ENCODE data around the gene ZNF134. TPM values are rescaled to one million over a fixed set of nuclear protein-coding genes. Genes with fewer than 3 reads are reported as not detected.

Gene ZNF134
- total RNA-seq, 2 experiments from 2014 or later: 24.6 to 25.7 TPM

GRCh38 chr19:57668635-57669034 is 54.6 kb downstream of the ZNF134 start, which contains the start of gene ZSCAN4:
TSS of gene ZSCAN4 (plus strand) at chr19:57668935. CDS start at chr19:57676146, 7,211 bp downstream.
- Mint-ChIP-seq H3K4me1 (ENCODE audit: low read depth) (peaks cover 6% of the 10 kb centered on the region), H3K27me3 (peaks cover 54% of the 10 kb centered on the region), H3K36me3 (ENCODE audit: low read depth) (no peaks in the 10 kb centered on the region), H3K4me3 (no peak within 1 kb of the TSS), H3K9me3 (peaks cover 6% of the 10 kb centered on the region), H3K27ac (no peak within 1 kb of the TSS)
- DNase-seq (no peak), ATAC-seq (ENCODE audit: poor library complexity) (no peak)
- no peak within 1 kb of the TSS for H3K27ac ChIP-seq (ENCODE audit: low read depth in 1 of 2, low read length in 2 of 2)
- peaks cover 0 to 43% of the 10 kb centered on the region in 2 experiments for H3K9me3 ChIP-seq (ENCODE audit: control insufficient read depth in 1 of 2, insufficient read depth in 1 of 2, low read length in 2 of 2)
- H3K36me3 ChIP-seq (ENCODE audit: insufficient read depth, low read length): no peaks in the 10 kb centered on the region
- H3K27me3 ChIP-seq (ENCODE audit: control insufficient read depth in 1 of 2, insufficient read depth in 2 of 2, low read length in 2 of 2): peaks cover 31 to 39% of the 10 kb centered on the region in 2 experiments
- ChIA-PET POLR2A (no interaction called here), CTCF (no interaction called here)
- H3K4me1 ChIP-seq (ENCODE audit: insufficient read depth, low read length): peaks cover 5% of the 10 kb centered on the region
- no peak within 1 kb of the TSS for H3K4me3 ChIP-seq (ENCODE audit: low read length)
- intact Hi-C loops (cut with DNase I, micrococcal nuclease): no loop called here
- TF ChIP-seq CTCF (IDR thresholded peaks at IDR 0.05): no peak

- POLR2A ChIA-PET: no interaction called here
- intact Hi-C loops (cut with DNase I, micrococcal nuclease): no loop called here
- no peak overlapping the region for H3K4me3 Mint-ChIP-seq
- no peak for ATAC-seq (ENCODE audit: poor library complexity)
- peaks cover 9% of the 10 kb centered on the region for H3K9me3 Mint-ChIP-seq
- Histone ChIP-seq H3K36me3 (ENCODE audit: insufficient read depth, low read length) (no peaks in the 10 kb centered on the region), H3K4me1 (ENCODE audit: insufficient read depth, low read length) (no peaks in the 10 kb centered on the region), H3K27ac (ENCODE audit: low read depth in 1 of 2, low read length in 2 of 2) (no peak overlapping the region), H3K27me3 (ENCODE audit: control insufficient read depth in 1 of 2, insufficient read depth in 2 of 2, low read length in 2 of 2) (peaks cover 14 to 17% of the 10 kb centered on the region in 2 experiments), H3K9me3 (ENCODE audit: control insufficient read depth in 1 of 2, insufficient read depth in 1 of 2, low read length in 2 of 2) (peaks cover 0 to 31% of the 10 kb centered on the region in 2 experiments), H3K4me3 (ENCODE audit: low read length) (no peak overlapping the region)
- TF ChIP-seq CTCF (IDR thresholded peaks at IDR 0.05): no peak
- no peak overlapping the region for H3K27ac Mint-ChIP-seq
- H3K36me3 Mint-ChIP-seq (ENCODE audit: low read depth): no peaks in the 10 kb centered on the region
- DNase-seq: no peak
- H3K4me1 Mint-ChIP-seq (ENCODE audit: low read depth): no peaks in the 10 kb centered on the region
- H3K27me3 Mint-ChIP-seq: peaks cover 31% of the 10 kb centered on the region
- CTCF ChIA-PET: interaction anchor here (0.7 kb wide), 1 partner anchor 498 kb away, joined by 3 read pairs; no protein-coding TSS in a partner anchor
These were observed 57.3 kb downstream of the ZNF134 start for GRCh38 chr19:57671124-57671895.

- Histone ChIP-seq H3K4me3 (ENCODE audit: low read length) (no peak overlapping the region), H3K27ac (ENCODE audit: low read depth in 1 of 2, low read length in 2 of 2) (no peak overlapping the region), H3K36me3 (ENCODE audit: insufficient read depth, low read length) (no peaks in the 10 kb centered on the region), H3K9me3 (ENCODE audit: control insufficient read depth in 1 of 2, insufficient read depth in 1 of 2, low read length in 2 of 2) (peaks cover 0 to 31% of the 10 kb centered on the region in 2 experiments), H3K27me3 (ENCODE audit: control insufficient read depth in 1 of 2, insufficient read depth in 2 of 2, low read length in 2 of 2) (peaks cover 7 to 17% of the 10 kb centered on the region in 2 experiments), H3K4me1 (ENCODE audit: insufficient read depth, low read length) (no peaks in the 10 kb centered on the region)
- POLR2A ChIA-PET: interaction anchor here (0.6 kb wide), 1 partner anchor 74 kb away, joined by 3 read pairs; the partner anchor contains the start of gene ZNF776
- H3K27ac Mint-ChIP-seq: no peak overlapping the region
- CTCF ChIA-PET: no interaction called here
- ATAC-seq (ENCODE audit: poor library complexity): no peak
- intact Hi-C loops (cut with DNase I, micrococcal nuclease): no loop called here
- peaks cover 10% of the 10 kb centered on the region for H3K9me3 Mint-ChIP-seq
- no peaks in the 10 kb centered on the region for H3K36me3 Mint-ChIP-seq (ENCODE audit: low read depth)
- H3K4me3 Mint-ChIP-seq: no peak overlapping the region
- TF ChIP-seq CTCF (IDR thresholded peaks at IDR 0.05): no peak
- H3K4me1 Mint-ChIP-seq (ENCODE audit: low read depth): no peaks in the 10 kb centered on the region
- no peak for DNase-seq
- peaks cover 29% of the 10 kb centered on the region for H3K27me3 Mint-ChIP-seq
These were observed 58.4 kb downstream of the ZNF134 start for GRCh38 chr19:57672466-57672865.

Other genes starting within 250 kb of the ZNF134 start
- 10 to 100 TPM; 68.3 to 70.4 TPM for gene ZNF548, start 224.4 kb upstream of the ZNF134 start, total RNA-seq
- gene ZNF17, start 203.1 kb upstream of the ZNF134 start, total RNA-seq: 1 to 10 TPM; 9.3 to 10.0 TPM
- 1 to 10 TPM; 5.7 to 6.2 TPM for gene ZNF749, start 178.9 kb upstream of the ZNF134 start, total RNA-seq
- gene VN1R1, start 157.1 kb upstream of the ZNF134 start, total RNA-seq: under 1 TPM; 0.11 to 0.16 TPM
- 1 to 10 TPM; 2.5 to 3.2 TPM for gene ZNF772, start 136.7 kb upstream of the ZNF134 start, total RNA-seq
- 1 to 10 TPM; 8.3 to 9.2 TPM for gene ZNF419, start 126.5 kb upstream of the ZNF134 start, total RNA-seq
- gene ZNF773, start 114.3 kb upstream of the ZNF134 start, total RNA-seq: 10 to 100 TPM; 20.3 to 22.3 TPM
- 10 to 100 TPM; 10.1 to 11.1 TPM for gene ZNF549, start 86.9 kb upstream of the ZNF134 start, total RNA-seq
- gene ZNF550, start 54.4 kb upstream of the ZNF134 start, total RNA-seq: 10 to 100 TPM; 15.7 to 20.0 TPM
- 1 to 10 TPM; 5.2 to 5.7 TPM for gene ZNF416, start 35.3 kb upstream of the ZNF134 start, total RNA-seq
- gene ZIK1, start 30.1 kb upstream of the ZNF134 start, total RNA-seq: 1 to 10 TPM; 6.9 to 7.1 TPM
- gene ZNF530, start 14.4 kb upstream of the ZNF134 start, total RNA-seq: 1 to 10 TPM; 2.7 to 3.4 TPM
- 10 to 100 TPM; 29.3 to 30.5 TPM for gene ZNF211, start 18.9 kb downstream of the ZNF134 start, total RNA-seq
- gene ZSCAN4, start 54.7 kb downstream of the ZNF134 start, total RNA-seq: not detected
- gene ZNF551, start 67.7 kb downstream of the ZNF134 start, total RNA-seq: 10 to 100 TPM; 11.4 to 11.6 TPM
- 10 to 100 TPM; 16.9 to 18.0 TPM for gene ZNF154, start 95.0 kb downstream of the ZNF134 start, total RNA-seq
- gene ZNF671, start 113.4 kb downstream of the ZNF134 start, total RNA-seq: 10 to 100 TPM; 12.3 to 12.4 TPM
- gene ZNF776, start 132.6 kb downstream of the ZNF134 start, total RNA-seq: 10 to 100 TPM; 21.7 to 28.4 TPM
- 10 to 100 TPM; 51.1 to 53.4 TPM for gene ZNF586, start 155.4 kb downstream of the ZNF134 start, total RNA-seq
- 10 to 100 TPM; 22.2 to 22.3 TPM for gene ZNF552, start 200.7 kb downstream of the ZNF134 start, total RNA-seq
- gene ZNF587B, start 216.1 kb downstream of the ZNF134 start, total RNA-seq: 10 to 100 TPM; 23.0 to 23.8 TPM
- 10 to 100 TPM; 37.6 to 41.5 TPM for gene ZNF587, start 235.6 kb downstream of the ZNF134 start, total RNA-seq